ENCODE data around the gene TRHDE.

- TF ChIP-seq YY1 (IDR thresholded peaks at IDR 0.05; ENCODE audit: borderline replicate concordance in 1 of 3, control insufficient read depth in 1 of 3, extremely low read depth in 1 of 3, insufficient read depth in 3 of 3, insufficient read length in 1 of 3, insufficient replicate concordance in 2 of 3, low read depth in 1 of 3, low read length in 2 of 3) (no peak), CBFB (CRISPR knock-in tag; IDR thresholded peaks at IDR 0.05) (no peak), ZBTB33 (CRISPR knock-in tag; IDR thresholded peaks at IDR 0.05) (no peak), ZBTB1 (CRISPR knock-in tag; IDR thresholded peaks at IDR 0.05; ENCODE audit: borderline replicate concordance, low read depth) (no peak)
These were observed 386.4 kb downstream of the TRHDE start for GRCh38 chr12:72658615-72659014.
